ENCODE results near the gene ILKAP. TPM values are rescaled to one million over a fixed set of nuclear protein-coding genes. Genes with fewer than 3 reads are reported as not detected.

The ILKAP gene
- total RNA-seq, 1 experiment from 2014 or later, result 31.6 TPM

GRCh38 chr2:238127165-238128060 is 76.1 kb downstream of the ILKAP start:
- Histone ChIP-seq H3K9me3 (no peaks in the 10 kb centered on the region), H3K27me3 (replicated peaks; ENCODE audit: control insufficient read depth, insufficient read depth, low read length) (no peaks in the 10 kb centered on the region), H3K36me3 (ENCODE audit: control insufficient read depth, insufficient read depth, low read length) (no peaks in the 10 kb centered on the region), H3K4me1 (no peaks in the 10 kb centered on the region), H3K4me3 (ENCODE audit: low read depth, low read length) (no peak overlapping the region)
- intact Hi-C loops (cut with micrococcal nuclease; ENCODE audit: unreplicated experiment), result no loop called here
- ChIA-PET CTCF (no interaction called here), POLR2A (no interaction called here)
- DNase-seq, result no peak
- H3K27me3 Mint-ChIP-seq (ENCODE audit: insufficient read depth, unreplicated experiment), result no peaks in the 10 kb centered on the region
- H3K4me1 Mint-ChIP-seq (ENCODE audit: low read depth, unreplicated experiment), result no peaks in the 10 kb centered on the region
- no TSS peak for BruUV-seq (replicated peaks)
- no peak overlapping the region for H3K4me3 Mint-ChIP-seq (ENCODE audit: unreplicated experiment)
- H3K9me3 Mint-ChIP-seq (ENCODE audit: unreplicated experiment), result no peaks in the 10 kb centered on the region
- H3K36me3 Mint-ChIP-seq (ENCODE audit: insufficient read depth, unreplicated experiment), result no peaks in the 10 kb centered on the region
- TF ChIP-seq CTCF (IDR thresholded peaks at IDR 0.05; ENCODE audit: insufficient read depth in 1 of 2, low read depth in 1 of 2, low read length in 1 of 2, severe bottlenecking in 1 of 2, unreplicated experiment in 1 of 2), result no peak
- H3K27ac Mint-ChIP-seq (ENCODE audit: unreplicated experiment), result no peak overlapping the region

GRCh38 chr2:238126775-238127164 is 76.7 kb downstream of the ILKAP start:
- H3K27ac Mint-ChIP-seq (ENCODE audit: unreplicated experiment), result no peak overlapping the region
- no peak for TF ChIP-seq CTCF (IDR thresholded peaks at IDR 0.05; ENCODE audit: insufficient read depth in 1 of 2, low read depth in 1 of 2, low read length in 1 of 2, severe bottlenecking in 1 of 2, unreplicated experiment in 1 of 2)
- H3K27me3 ChIP-seq (replicated peaks; ENCODE audit: control insufficient read depth, insufficient read depth, low read length), result no peaks in the 10 kb centered on the region
- H3K27me3 Mint-ChIP-seq (ENCODE audit: insufficient read depth, unreplicated experiment), result no peaks in the 10 kb centered on the region
- BruUV-seq (replicated peaks), result no TSS peak
- H3K4me1 ChIP-seq, result no peaks in the 10 kb centered on the region
- H3K36me3 Mint-ChIP-seq (ENCODE audit: insufficient read depth, unreplicated experiment), result no peaks in the 10 kb centered on the region
- no peak overlapping the region for H3K4me3 ChIP-seq (ENCODE audit: low read depth, low read length)
- no peak for DNase-seq
- intact Hi-C loops (cut with micrococcal nuclease; ENCODE audit: unreplicated experiment), result no loop called here
- no peaks in the 10 kb centered on the region for H3K9me3 ChIP-seq
- H3K4me1 Mint-ChIP-seq (ENCODE audit: low read depth, unreplicated experiment), result no peaks in the 10 kb centered on the region
- no peak overlapping the region for H3K4me3 Mint-ChIP-seq (ENCODE audit: unreplicated experiment)
- H3K9me3 Mint-ChIP-seq (ENCODE audit: unreplicated experiment), result no peaks in the 10 kb centered on the region
- ChIA-PET POLR2A (no interaction called here), CTCF (no interaction called here)
- H3K36me3 ChIP-seq (ENCODE audit: control insufficient read depth, insufficient read depth, low read length), result no peaks in the 10 kb centered on the region

GRCh38 chr2:238126338-238126737 is 77.2 kb downstream of the ILKAP start:
- H3K36me3 Mint-ChIP-seq (ENCODE audit: insufficient read depth, unreplicated experiment), result no peaks in the 10 kb centered on the region
- BruUV-seq (replicated peaks), result no TSS peak
- intact Hi-C loops (cut with micrococcal nuclease; ENCODE audit: unreplicated experiment), result no loop called here
- Histone ChIP-seq H3K4me1 (no peaks in the 10 kb centered on the region), H3K9me3 (no peaks in the 10 kb centered on the region), H3K36me3 (ENCODE audit: control insufficient read depth, insufficient read depth, low read length) (no peaks in the 10 kb centered on the region), H3K27me3 (replicated peaks; ENCODE audit: control insufficient read depth, insufficient read depth, low read length) (no peaks in the 10 kb centered on the region), H3K4me3 (ENCODE audit: low read depth, low read length) (no peak overlapping the region)
- H3K27ac Mint-ChIP-seq (ENCODE audit: unreplicated experiment), result no peak overlapping the region
- no peak for DNase-seq
- no peaks in the 10 kb centered on the region for H3K27me3 Mint-ChIP-seq (ENCODE audit: insufficient read depth, unreplicated experiment)
- CTCF ChIA-PET, result no interaction called here
- no peaks in the 10 kb centered on the region for H3K9me3 Mint-ChIP-seq (ENCODE audit: unreplicated experiment)
- no peaks in the 10 kb centered on the region for H3K4me1 Mint-ChIP-seq (ENCODE audit: low read depth, unreplicated experiment)
- no peak for TF ChIP-seq CTCF (IDR thresholded peaks at IDR 0.05; ENCODE audit: insufficient read depth in 1 of 2, low read depth in 1 of 2, low read length in 1 of 2, severe bottlenecking in 1 of 2, unreplicated experiment in 1 of 2)
- POLR2A ChIA-PET, result no interaction called here
- no peak overlapping the region for H3K4me3 Mint-ChIP-seq (ENCODE audit: unreplicated experiment)
